Mucosa of descending colon (tissue), 3 donors: ENCODE measurements around the gene PRKG1. TPM values are rescaled to one million over a fixed set of nuclear protein-coding genes. Genes with fewer than 3 reads are reported as not detected.
"Not testable (repeated sequence)": the region's sequence is repeated elsewhere in the genome, so short reads cannot be mapped to it uniquely, and the experiment has no call there.

Experiments used
- ATAC-seq: fragments of 200-7000 bp; cut with Tn5 transposase; one replicate; pipeline ENCODE4 v1.9.1; 2020; ENCODE audit warnings: mild to moderate bottlenecking, moderate library complexity
- DNase-seq, 3 donors: peaks; one replicate each; pipeline ENCODE4 v3.0.0-alpha.2; 2020
- H3K36me3 ChIP-seq: fragments of 200-600 bp; one replicate; pipeline ENCODE4 v1.8.0; 2021; ENCODE audit warnings: low read depth, mild to moderate bottlenecking
- H3K4me1 ChIP-seq: fragments of 200-600 bp; one replicate; pipeline ENCODE4 v1.8.0; 2021; ENCODE audit warnings: low read depth, mild to moderate bottlenecking
- H3K4me3 ChIP-seq: fragments of 200-600 bp; one replicate; pipeline ENCODE4 v1.8.0; 2021; ENCODE audit warnings: mild to moderate bottlenecking
- H3K9me3 ChIP-seq: fragments of 200-600 bp; one replicate; pipeline ENCODE4 v1.8.0; 2021; ENCODE audit warnings: mild to moderate bottlenecking
- intact Hi-C, 2 donors: fragments of 100-400 bp; cut with DNase I in 1 of 2; cut with micrococcal nuclease in 1 of 2; formaldehyde crosslinking; loops; one replicate each; pipeline versions ENCODE4 v1.11.0 to v1.11.1; 2022; cut with DNase I, micrococcal nuclease
- total RNA-seq, 3 donors: library from RNA; stranded (reverse); fragmentation: NEBNext Ultra II Directional in 2 of 3; extraction: Animal tissue kit (Norgen Biotek cat#: 25700) in 2 of 3; gene quantifications; one replicate each; pipeline versions ENCODE4 v1.2.1 to v1.2.4, GENCODE V29; 2021 to 2023
- TF ChIP-seq, protein P1 (sequence below): fragments of 200-600 bp; IDR thresholded peaks from one replicate; pipeline ENCODE4 v1.8.0; 2022; ENCODE audit warnings: antibody characterized with exemption, mild to moderate bottlenecking
- donor health status: DM: no; HTN: no; CAD: no; lungs with moderate emphysema.
- donor health status: DM: no; HTN: no; CAD: no.
- donor health status: DM: no; HTN: yes; CAD: no.

The PRKG1 gene
- total RNA-seq, 3 donors from 2014 or later = 17.1 to 55.6 (median 21.1) TPM

DNA sequence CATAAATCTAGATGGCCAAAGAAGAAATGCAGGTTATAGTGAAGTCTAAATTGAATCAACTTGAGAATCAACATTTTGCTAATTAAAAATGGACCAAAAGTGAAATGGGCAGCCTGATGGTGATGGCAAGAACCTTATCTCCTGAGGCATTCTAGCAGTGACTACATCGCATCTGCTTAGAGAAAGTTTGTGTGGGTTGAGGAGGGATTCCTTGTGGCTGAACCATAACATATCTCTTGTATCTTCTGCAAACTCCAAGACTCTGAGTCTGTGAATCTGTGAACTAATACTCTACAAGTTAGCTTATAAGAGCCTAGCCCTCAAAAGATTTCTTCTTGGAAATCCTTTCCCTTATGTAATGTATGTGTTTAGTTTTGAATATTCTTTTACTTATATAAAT, 85.6 kb downstream of the PRKG1 start:
- DNase-seq (no peak), ATAC-seq (no peak)
- no peaks in the 10 kb centered on the region for H3K4me1 ChIP-seq
- intact Hi-C loops = no loop called here
- H3K36me3 ChIP-seq = no peaks in the 10 kb centered on the region
- no peaks in the 10 kb centered on the region for H3K9me3 ChIP-seq
- no peak overlapping the region for H3K4me3 ChIP-seq
- TF ChIP-seq, protein P1, sequence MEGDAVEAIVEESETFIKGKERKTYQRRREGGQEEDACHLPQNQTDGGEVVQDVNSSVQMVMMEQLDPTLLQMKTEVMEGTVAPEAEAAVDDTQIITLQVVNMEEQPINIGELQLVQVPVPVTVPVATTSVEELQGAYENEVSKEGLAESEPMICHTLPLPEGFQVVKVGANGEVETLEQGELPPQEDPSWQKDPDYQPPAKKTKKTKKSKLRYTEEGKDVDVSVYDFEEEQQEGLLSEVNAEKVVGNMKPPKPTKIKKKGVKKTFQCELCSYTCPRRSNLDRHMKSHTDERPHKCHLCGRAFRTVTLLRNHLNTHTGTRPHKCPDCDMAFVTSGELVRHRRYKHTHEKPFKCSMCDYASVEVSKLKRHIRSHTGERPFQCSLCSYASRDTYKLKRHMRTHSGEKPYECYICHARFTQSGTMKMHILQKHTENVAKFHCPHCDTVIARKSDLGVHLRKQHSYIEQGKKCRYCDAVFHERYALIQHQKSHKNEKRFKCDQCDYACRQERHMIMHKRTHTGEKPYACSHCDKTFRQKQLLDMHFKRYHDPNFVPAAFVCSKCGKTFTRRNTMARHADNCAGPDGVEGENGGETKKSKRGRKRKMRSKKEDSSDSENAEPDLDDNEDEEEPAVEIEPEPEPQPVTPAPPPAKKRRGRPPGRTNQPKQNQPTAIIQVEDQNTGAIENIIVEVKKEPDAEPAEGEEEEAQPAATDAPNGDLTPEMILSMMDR = no peak

DNA sequence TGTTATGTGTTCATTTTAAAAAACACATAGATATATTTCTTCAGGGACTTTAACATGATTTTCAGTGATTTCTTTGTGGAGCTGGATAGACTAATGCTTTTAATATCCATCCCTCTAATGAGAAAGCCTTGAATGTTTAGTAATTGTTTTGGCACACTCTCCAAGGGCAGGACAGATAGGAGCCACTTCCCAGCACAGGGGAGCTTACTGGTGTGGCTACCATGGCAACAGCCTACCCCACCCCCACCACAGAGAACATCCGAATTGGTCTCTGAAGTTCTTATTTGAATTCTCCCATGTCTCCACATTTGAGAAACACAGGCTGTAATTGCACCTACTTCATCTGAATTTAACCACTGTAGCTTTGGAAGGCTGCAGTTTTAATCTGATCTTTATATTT, 87.7 kb downstream of the PRKG1 start:
- Histone ChIP-seq H3K36me3 (no peaks in the 10 kb centered on the region), H3K4me1 (no peaks in the 10 kb centered on the region), H3K9me3 (no peaks in the 10 kb centered on the region), H3K4me3 (no peak overlapping the region)
- DNase-seq (no peak), ATAC-seq (no peak)
- TF ChIP-seq, protein P1 = no peak
- intact Hi-C loops = no loop called here

- ATAC-seq, H3K36me3 ChIP-seq, DNase-seq, intact Hi-C loops, H3K9me3 ChIP-seq, H3K4me1 ChIP-seq, H3K4me3 ChIP-seq: not testable (repeated sequence)
Observed at GRCh38 chr10:51163380-51164049, 89.2 kb downstream of the PRKG1 start.

DNA sequence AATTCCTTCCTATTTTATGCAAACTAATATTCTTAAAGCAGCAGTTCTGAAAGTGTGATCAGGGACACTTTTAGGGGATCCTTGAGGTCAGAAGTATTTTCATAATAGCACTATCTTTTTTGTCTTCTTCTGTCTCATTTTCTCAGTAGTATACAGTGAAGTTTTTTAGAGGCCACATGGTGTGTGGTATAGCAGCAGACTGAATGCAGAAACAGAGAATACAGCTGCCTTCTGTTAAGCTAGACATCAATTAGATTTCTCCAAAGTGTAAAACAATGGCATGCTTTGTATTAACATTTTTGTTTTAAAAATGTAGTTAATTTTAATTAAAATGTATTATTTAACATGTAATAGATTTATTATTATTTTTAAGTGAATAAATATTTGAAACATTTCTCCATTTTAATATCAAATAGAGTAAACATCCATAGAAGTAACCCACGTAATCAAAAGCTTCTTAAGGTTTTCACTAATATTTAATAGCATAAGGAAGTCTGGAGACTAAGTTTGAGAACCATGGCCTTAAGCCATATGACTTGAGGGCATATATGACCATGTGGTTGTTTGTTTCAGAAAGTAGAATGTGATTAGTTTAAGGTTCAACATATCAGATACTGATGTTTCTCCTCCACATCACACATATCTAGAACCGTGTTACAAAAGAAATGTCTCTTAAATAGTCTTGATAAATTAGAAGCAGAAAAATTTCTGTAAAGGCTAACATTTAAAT, 94.0 kb downstream of the PRKG1 start:
- Histone ChIP-seq H3K4me1 (no peaks in the 10 kb centered on the region), H3K4me3 (no peak overlapping the region), H3K9me3 (no peaks in the 10 kb centered on the region), H3K36me3 (no peaks in the 10 kb centered on the region)
- TF ChIP-seq, protein P1 = no peak
- no peak for DNase-seq
- no peak for ATAC-seq
- intact Hi-C loops = no loop called here

DNA sequence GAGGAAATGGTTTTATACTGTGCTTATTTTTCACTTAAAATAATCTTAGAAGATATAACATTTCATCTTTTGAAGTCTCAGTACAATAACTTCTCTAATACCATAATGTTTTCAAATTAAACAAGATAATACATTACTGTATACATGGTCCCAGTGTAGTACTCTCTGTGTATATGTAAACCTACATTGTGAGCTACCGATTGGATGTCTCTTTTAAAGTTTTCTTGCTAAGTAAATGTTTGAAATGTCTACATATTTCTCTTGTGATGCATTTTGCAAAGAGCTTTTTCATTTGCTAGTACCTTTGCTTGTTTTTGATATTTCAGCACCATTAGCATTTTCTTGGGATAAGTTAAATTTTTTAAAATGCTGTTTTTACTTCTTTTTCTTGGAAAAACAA, 94.8 kb downstream of the PRKG1 start:
- DNase-seq (no peak), ATAC-seq (no peak)
- Histone ChIP-seq H3K4me3 (no peak overlapping the region), H3K9me3 (no peaks in the 10 kb centered on the region), H3K36me3 (no peaks in the 10 kb centered on the region), H3K4me1 (no peaks in the 10 kb centered on the region)
- intact Hi-C loops = no loop called here
- TF ChIP-seq, protein P1 = no peak

DNA sequence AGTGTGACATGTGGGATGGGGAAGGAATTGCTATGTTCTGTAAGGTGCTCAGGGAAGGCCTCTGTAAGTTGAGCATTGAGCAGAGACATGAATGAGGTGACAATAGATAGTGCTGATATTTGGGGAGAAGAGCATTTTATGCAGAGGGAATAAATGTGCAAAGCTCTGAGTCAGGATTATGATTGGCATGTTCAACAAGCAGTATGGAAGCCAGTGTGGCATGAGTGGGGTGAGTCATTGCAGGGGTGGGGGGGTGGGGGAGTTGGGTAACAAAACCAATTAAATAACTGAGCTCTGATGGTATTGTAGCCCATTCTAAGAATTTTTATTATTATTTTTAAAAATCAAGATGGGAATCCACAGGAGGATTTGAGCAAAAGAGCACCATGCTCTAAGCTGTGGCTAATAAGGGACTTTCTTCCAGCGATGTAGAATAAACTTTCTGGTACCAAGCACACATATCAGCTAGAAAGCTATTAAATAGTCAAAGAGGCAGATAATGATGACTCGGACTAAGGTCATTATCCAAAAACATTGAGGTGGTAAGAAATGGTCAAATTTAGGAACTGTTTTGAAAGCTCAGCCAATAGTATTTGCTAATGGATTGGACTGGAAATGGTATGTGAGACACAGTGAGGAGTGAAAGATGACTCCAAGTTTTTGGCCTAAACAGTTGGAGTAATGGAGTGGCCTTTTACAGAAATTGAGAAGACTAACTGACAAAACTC, 96.4 kb downstream of the PRKG1 start:
- intact Hi-C loops = no loop called here
- no peaks in the 10 kb centered on the region for H3K36me3 ChIP-seq
- no peak overlapping the region for H3K4me3 ChIP-seq

More for the DNA sequence above, 96.4 kb downstream of the PRKG1 start:
- H3K4me1 ChIP-seq = no peaks in the 10 kb centered on the region
- ATAC-seq (no peak), DNase-seq (no peak)
- TF ChIP-seq, protein P1 = no peak
- H3K9me3 ChIP-seq = no peaks in the 10 kb centered on the region
